ENCODE data around the gene THRB.

Gene THRB

GRCh38 chr3:24410860-24411259 is 83.8 kb downstream of the THRB start:
- DNase-seq (ENCODE audit: low read depth), result no peak
- H3K4me3 ChIP-seq (replicated peaks; ENCODE audit: low read depth, low read length), result no peak overlapping the region
- TF ChIP-seq, protein P1, sequence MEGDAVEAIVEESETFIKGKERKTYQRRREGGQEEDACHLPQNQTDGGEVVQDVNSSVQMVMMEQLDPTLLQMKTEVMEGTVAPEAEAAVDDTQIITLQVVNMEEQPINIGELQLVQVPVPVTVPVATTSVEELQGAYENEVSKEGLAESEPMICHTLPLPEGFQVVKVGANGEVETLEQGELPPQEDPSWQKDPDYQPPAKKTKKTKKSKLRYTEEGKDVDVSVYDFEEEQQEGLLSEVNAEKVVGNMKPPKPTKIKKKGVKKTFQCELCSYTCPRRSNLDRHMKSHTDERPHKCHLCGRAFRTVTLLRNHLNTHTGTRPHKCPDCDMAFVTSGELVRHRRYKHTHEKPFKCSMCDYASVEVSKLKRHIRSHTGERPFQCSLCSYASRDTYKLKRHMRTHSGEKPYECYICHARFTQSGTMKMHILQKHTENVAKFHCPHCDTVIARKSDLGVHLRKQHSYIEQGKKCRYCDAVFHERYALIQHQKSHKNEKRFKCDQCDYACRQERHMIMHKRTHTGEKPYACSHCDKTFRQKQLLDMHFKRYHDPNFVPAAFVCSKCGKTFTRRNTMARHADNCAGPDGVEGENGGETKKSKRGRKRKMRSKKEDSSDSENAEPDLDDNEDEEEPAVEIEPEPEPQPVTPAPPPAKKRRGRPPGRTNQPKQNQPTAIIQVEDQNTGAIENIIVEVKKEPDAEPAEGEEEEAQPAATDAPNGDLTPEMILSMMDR (IDR thresholded peaks at IDR 0.05; ENCODE audit: low read length, missing control alignments), result no peak

- no peak for DNase-seq (ENCODE audit: low read depth)
- TF ChIP-seq, protein P1 (IDR thresholded peaks at IDR 0.05; ENCODE audit: low read length, missing control alignments), result no peak
- H3K4me3 ChIP-seq (replicated peaks; ENCODE audit: low read depth, low read length), result no peak overlapping the region
These were observed 86.5 kb downstream of the THRB start for GRCh38 chr3:24407980-24408680.

DNA sequence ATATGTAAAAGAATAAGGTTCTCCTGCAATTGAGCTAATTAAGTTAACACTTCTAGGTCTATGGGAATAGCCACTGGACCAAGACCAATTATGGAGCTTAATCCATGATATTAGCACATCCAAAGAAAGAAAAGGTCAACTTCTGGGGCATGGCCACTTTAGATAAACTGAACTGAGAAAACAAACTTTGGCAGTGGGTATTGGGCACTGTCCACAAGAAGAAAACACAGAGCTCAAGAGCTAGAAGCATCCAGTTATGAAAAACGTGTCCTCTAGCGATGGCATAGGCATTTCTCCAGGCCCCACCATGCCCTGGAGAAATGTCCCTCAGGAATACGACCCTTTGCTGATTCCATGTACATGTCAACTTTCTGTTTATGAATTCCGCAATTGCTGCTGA is 87.8 kb downstream of the THRB start:
- TF ChIP-seq, protein P1 (IDR thresholded peaks at IDR 0.05; ENCODE audit: low read length, missing control alignments), result no peak
- DNase-seq (ENCODE audit: low read depth), result no peak
- H3K4me3 ChIP-seq (replicated peaks; ENCODE audit: low read depth, low read length), result no peak overlapping the region

GRCh38 chr3:24405057-24405456 is 89.6 kb downstream of the THRB start:
- H3K4me3 ChIP-seq (replicated peaks; ENCODE audit: low read depth, low read length), result no peak overlapping the region
- TF ChIP-seq, protein P1 (IDR thresholded peaks at IDR 0.05; ENCODE audit: low read length, missing control alignments), result no peak
- DNase-seq (ENCODE audit: low read depth), result no peak

GRCh38 chr3:24401811-24402185 is 92.9 kb downstream of the THRB start:
- DNase-seq (ENCODE audit: low read depth), result no peak
- TF ChIP-seq, protein P1 (IDR thresholded peaks at IDR 0.05; ENCODE audit: low read length, missing control alignments), result no peak
- H3K4me3 ChIP-seq (replicated peaks; ENCODE audit: low read depth, low read length), result no peak overlapping the region

DNA sequence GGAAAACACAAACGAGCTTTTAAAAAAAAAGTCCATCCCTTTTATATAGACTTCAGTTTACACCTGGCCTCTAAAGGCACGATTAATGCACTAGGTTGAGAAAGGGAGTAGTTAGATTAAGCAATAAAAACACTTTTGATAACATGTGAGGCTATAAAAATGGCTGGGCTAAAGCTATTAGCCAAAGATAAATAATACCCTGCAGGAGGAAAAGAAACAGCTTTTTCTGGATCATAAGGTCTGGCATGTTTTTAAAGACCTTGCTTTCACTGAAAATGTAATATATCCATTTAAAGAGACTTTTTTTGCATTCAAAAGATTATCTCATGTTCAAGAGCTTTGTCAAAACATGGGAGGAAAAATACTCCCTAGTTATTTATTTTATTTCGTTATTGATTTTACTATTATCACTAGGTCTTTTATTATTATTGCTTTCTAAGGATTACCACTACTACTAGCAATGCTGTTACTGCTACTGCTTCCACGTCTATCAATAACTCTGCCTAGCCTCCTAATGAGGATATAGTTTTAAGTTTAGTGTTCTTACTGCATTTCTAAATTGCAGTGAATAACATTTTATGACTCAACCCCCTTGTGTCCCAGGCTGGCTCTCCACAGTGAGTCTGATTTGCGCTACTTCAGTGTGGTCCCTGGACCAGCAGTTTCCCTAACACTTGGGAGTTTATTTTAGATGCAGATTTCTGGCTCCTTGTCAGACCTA is 93.4 kb downstream of the THRB start:
- TF ChIP-seq, protein P1 (IDR thresholded peaks at IDR 0.05; ENCODE audit: low read length, missing control alignments), result no peak
- no peak overlapping the region for H3K4me3 ChIP-seq (replicated peaks; ENCODE audit: low read depth, low read length)
- no peak for DNase-seq (ENCODE audit: low read depth)

Data from fibroblast of pulmonary artery (primary cell).